Pancreas (tissue), 10 donors: ENCODE results near the gene GPHA2. TPM values are rescaled to one million over a fixed set of nuclear protein-coding genes. Genes with fewer than 3 reads are reported as not detected.

Source experiments
- ATAC-seq, 4 donors: fragments of 200-7000 bp; cut with Tn5 transposase; one replicate each; pipeline versions ENCODE4 v1.8.0 to v1.9.1; 2020; ENCODE audit warnings: mild to moderate bottlenecking in 4 of 4, moderate library complexity in 4 of 4
- DNase-seq, 6 donors: peaks; one replicate each; pipeline ENCODE4 v3.0.0-alpha.2; 2020
- FAIRE-seq: peaks from 2 replicates; lab custom pipeline; 2012; peaks lifted over from hg19 to GRCh38; lab: Jason Lieb, UNC
- H3K27ac ChIP-seq, 4 donors: fragments of 200-600 bp; sonication (generic); 1 replicate in 3 of 4; 2 replicates in 1 of 4; pipeline versions ENCODE4 v1.5.0 to v1.8.0; 2020
- H3K27me3 ChIP-seq, 4 donors: fragments of 200-600 bp; one replicate each; pipeline ENCODE4 v1.8.0; 2021
- H3K36me3 ChIP-seq, 3 donors: fragments of 200-600 bp; sonication (generic) in 1 of 3; one replicate each; pipeline versions ENCODE4 v1.5.0 to v1.8.0; 2020 to 2021
- H3K4me1 ChIP-seq, 3 donors: fragments of 200-600 bp; one replicate each; pipeline ENCODE4 v1.8.0; 2021
- H3K4me3 ChIP-seq, 4 donors: fragments of 200-600 bp; sonication (generic) in 2 of 4; one replicate each; pipeline versions ENCODE4 v1.5.0 to v1.8.0; 2020 to 2021
- H3K9me3 ChIP-seq, 4 donors: fragments of 200-600 bp; one replicate each; pipeline ENCODE4 v1.8.0; 2021
- WGBS, 2 donors: extraction: QIAGEN DNeasy Blood & Tissue Kit; methylation state at CpG; one replicate each; pipeline ENCODE4 v1.1.7; 2013; 5-methylcytosine and 5-hydroxymethylcytosine counted together
- intact Hi-C, 3 donors: fragments of 100-400 bp; cut with DNase I; formaldehyde crosslinking; loops; one replicate each; pipeline versions ENCODE4 v1.11.1 to v1.14.2; 2022
- polyA plus RNA-seq, 2 donors: library from polyadenylated mRNA; stranded (reverse); fragments of 200-250 nt; gene quantifications; one replicate each; pipeline ENCODE4 v1.2.3, GENCODE V29; 2013
- total RNA-seq, 6 donors: library from RNA; stranded (reverse); fragmentation: NEBNext Ultra II Directional in 4 of 6; extraction: Animal tissue kit (Norgen Biotek cat#: 25700) in 4 of 6; gene quantifications; one replicate each; pipeline versions ENCODE4 v1.2.1 to v1.2.4, GENCODE V29; 2021 to 2023
- TF ChIP-seq, protein P1 (sequence below), 4 donors: fragments of 200-600 bp; sonication (generic) in 3 of 4; IDR thresholded peaks; one replicate each; pipeline versions ENCODE4 v1.5.0 to v1.8.0; 2021; ENCODE audit warnings: antibody characterized with exemption in 4 of 4
- donor health status: healthy with polysubstance abuse.
- donor health status: DM: no; HTN: no; CAD: no; lungs with moderate emphysema.
- donor health status: DM: no; HTN: no; CAD: no.
- donor health status: control.
- donor health status: control.
- donor health status: Bipolar disorder and iron deficiency.
- donor health status: DM: yes; HTN: yes; CAD: no.
- donor health status: DM: no; HTN: no; CAD: no.
- donor health status: DM: no; HTN: no; CAD: no.
- donor health status: DM: yes; HTN: yes; CAD: no.

The GPHA2 gene
- total and polyA plus RNA-seq, 8 donors = 4.2 to 16.3 (median 12.2) TPM

DNA sequence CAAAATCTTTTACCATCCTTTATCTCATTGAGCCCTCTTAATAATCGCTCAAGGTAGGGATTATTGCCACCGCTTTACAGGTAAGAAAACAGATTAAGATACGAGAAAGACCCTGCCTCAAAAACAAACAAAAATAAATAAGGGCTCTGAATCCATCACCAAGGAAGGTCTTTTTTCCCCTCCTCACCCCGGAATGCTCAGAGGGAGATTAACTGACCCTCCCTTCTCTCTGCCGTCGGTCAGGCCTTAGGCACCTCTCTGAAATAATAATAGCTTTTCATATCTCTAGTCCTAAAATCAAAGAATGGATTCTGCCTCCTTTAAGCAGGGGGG, 18.1 kb downstream of the GPHA2 start:
- no peaks in the 10 kb centered on the region for H3K9me3 ChIP-seq
- H3K27me3 ChIP-seq = no peaks in the 10 kb centered on the region
- DNase-seq = no peak
- H3K4me1 ChIP-seq = peaks cover 0 to 16% (median 12%) of the 10 kb centered on the region in 3 donors
- TF ChIP-seq, protein P1, sequence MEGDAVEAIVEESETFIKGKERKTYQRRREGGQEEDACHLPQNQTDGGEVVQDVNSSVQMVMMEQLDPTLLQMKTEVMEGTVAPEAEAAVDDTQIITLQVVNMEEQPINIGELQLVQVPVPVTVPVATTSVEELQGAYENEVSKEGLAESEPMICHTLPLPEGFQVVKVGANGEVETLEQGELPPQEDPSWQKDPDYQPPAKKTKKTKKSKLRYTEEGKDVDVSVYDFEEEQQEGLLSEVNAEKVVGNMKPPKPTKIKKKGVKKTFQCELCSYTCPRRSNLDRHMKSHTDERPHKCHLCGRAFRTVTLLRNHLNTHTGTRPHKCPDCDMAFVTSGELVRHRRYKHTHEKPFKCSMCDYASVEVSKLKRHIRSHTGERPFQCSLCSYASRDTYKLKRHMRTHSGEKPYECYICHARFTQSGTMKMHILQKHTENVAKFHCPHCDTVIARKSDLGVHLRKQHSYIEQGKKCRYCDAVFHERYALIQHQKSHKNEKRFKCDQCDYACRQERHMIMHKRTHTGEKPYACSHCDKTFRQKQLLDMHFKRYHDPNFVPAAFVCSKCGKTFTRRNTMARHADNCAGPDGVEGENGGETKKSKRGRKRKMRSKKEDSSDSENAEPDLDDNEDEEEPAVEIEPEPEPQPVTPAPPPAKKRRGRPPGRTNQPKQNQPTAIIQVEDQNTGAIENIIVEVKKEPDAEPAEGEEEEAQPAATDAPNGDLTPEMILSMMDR (IDR thresholded peaks at IDR 0.05) = no peak
- no peak for ATAC-seq
- peaks cover 0 to 15% (median 7%) of the 10 kb centered on the region in 3 donors for H3K36me3 ChIP-seq
- peak overlapping the region; percentile 9 to 95 (median 45) for H3K4me3 ChIP-seq
- intact Hi-C loops = no loop called here
- H3K27ac ChIP-seq = peak overlapping the region; percentile 3 to 74 (median 66)
- 3% methylated on average over 6 of the region's 6 CpGs for WGBS, 2 donors
- no peak for FAIRE-seq

DNA sequence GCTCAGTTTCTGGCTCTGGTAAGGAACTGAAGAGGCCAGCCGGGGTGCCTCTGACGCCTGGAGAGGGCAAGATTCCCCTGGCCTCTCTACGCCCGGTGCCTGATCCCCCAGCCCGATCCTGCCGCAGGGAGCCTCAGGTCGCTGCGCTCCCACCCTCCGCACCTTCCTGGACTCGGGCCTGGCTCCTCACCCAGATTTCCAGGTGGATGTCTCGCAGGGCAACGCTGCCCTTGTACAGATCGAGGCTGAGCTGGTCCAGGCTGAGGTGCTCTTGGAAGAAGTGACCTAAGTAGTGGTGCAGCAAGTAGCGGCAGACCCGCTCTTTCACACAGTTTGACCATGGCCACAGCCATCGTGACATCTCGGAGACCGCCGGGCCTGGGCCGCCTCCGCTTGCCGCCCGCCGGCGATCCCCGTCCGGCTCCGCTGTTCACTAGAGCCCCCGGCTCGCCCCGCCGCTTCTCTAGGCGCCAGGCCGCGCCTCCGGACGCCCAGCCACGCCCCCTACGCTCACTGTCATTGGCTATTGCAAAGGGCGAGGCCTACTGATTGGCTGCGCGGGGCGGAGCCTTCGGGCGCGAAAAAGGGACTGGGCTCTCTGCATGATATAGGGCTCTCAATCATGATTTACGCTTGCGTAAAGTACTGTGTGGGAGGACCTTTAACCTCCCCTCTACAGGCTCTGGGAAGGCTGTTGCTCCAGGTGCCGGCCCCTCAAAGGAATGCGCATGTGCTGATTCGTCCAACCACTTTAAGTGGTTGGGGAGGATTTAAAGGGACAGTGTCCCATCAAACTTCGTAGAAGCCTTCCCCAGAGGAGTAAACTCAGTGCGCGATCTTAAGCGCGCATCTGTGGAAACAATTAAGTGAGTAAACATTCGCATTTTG, 18.7 kb downstream of the GPHA2 start, which contains the start of gene ATG2A:
Gene ATG2A (minus strand): TSS at position 435 of the 888 bp plus-strand sequence. CDS start 74 bp downstream, at position 361.
- H3K9me3 ChIP-seq = no peaks in the 10 kb centered on the region
- FAIRE-seq = peak; percentile 98
- peak within 1 kb of the TSS; percentile 71 to 95 (median 72) for H3K4me3 ChIP-seq
- peaks cover 0 to 21% (median 11%) of the 10 kb centered on the region in 3 donors for H3K36me3 ChIP-seq
- WGBS, 2 donors = 1% methylated on average over 57 of the region's 57 CpGs
- ATAC-seq = peak; percentile 94 to 97 (median 97)
- peak within 1 kb of the TSS; percentile 42 to 74 (median 66) for H3K27ac ChIP-seq
- no peaks in the 10 kb centered on the region for H3K27me3 ChIP-seq
- intact Hi-C loops = no loop called here
- DNase-seq = peak; percentile 99 to 100 (median 99)
- H3K4me1 ChIP-seq = peaks cover 0 to 16% (median 12%) of the 10 kb centered on the region in 3 donors
- TF ChIP-seq, protein P1 (IDR thresholded peaks at IDR 0.05) = no peak

DNA sequence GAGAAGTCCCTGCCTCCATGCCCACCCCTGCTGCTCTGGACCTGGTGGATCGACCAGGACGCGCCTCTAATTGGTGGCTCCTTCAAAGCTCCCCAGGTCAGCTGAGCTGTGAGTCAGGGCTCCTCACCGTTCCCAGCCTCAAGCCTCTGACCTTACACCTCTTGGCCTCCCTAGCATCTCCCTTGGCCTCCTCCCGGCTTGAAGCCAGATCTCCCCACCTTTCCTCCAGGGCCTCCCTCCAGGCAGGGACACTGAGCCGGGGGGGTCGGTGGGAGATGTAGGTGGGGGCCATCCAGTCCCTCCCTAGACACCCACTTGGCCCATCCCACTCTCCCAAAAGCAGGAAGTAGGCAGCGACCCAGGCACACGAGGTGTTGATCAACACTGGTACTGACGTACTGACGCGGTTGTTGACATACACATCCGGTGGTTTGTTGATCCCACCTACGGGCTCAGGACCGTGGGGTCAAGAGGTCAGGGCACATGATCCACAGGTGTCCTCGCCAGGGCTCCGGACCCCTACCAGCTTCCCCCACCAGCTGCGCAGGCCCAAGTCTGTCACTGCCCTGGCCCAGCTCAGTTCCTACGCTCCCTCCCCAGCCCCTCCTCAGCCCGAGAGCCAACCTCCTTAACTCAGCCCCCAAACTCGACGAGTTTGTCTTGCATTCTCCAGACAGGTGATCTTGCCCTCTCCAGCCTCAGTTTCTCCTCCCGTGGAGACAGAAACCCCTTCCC, 19.5 kb downstream of the GPHA2 start:
- TF ChIP-seq, protein P1 (IDR thresholded peaks at IDR 0.05) = no peak
- ATAC-seq = peak; percentile 0 to 16 (median 11)
- H3K4me1 ChIP-seq = peaks cover 0 to 16% (median 12%) of the 10 kb centered on the region in 3 donors
- H3K27me3 ChIP-seq = no peaks in the 10 kb centered on the region
- peaks cover 0 to 30% (median 19%) of the 10 kb centered on the region in 3 donors for H3K36me3 ChIP-seq
- intact Hi-C loops = no loop called here
- H3K27ac ChIP-seq = peak overlapping the region; percentile 3 to 47 (median 37)
- no peak for FAIRE-seq
- peak in 4 of 6 donors; percentile 44 to 77 (median 60) for DNase-seq
- H3K9me3 ChIP-seq = no peaks in the 10 kb centered on the region
- WGBS, 2 donors = 5% methylated on average over 23 of the region's 23 CpGs
- H3K4me3 ChIP-seq = peak overlapping the region; percentile 71 to 95 (median 72)

GRCh38 chr11:64915376-64915887, 20.3 kb downstream of the GPHA2 start:
- Histone ChIP-seq H3K27ac (no peak overlapping the region), H3K9me3 (no peaks in the 10 kb centered on the region), H3K4me1 (peaks cover 0 to 16% (median 12%) of the 10 kb centered on the region in 3 donors), H3K36me3 (peaks cover 0 to 37% (median 26%) of the 10 kb centered on the region in 3 donors), H3K4me3 (peak overlapping the region in 2 of 4 donors; percentile 71 to 95), H3K27me3 (no peaks in the 10 kb centered on the region)
- FAIRE-seq (no peak), DNase-seq (no peak), ATAC-seq (no peak)
- intact Hi-C loops = no loop called here
- 78 to 80% methylated on average over 7 of the region's 7 CpGs for WGBS, 2 donors
- TF ChIP-seq, protein P1 (IDR thresholded peaks at IDR 0.05) = no peak
